ENCODE results near the gene EFTUD2. TPM values are rescaled to one million over a fixed set of nuclear protein-coding genes. Genes with fewer than 3 reads are reported as not detected.

Gene EFTUD2
- total and polyA plus RNA-seq, 2 of the 8 experiments (the other 6 are each of a cell fraction or from before 2014, with no cell fraction given) = 118 to 195 TPM

DNA sequence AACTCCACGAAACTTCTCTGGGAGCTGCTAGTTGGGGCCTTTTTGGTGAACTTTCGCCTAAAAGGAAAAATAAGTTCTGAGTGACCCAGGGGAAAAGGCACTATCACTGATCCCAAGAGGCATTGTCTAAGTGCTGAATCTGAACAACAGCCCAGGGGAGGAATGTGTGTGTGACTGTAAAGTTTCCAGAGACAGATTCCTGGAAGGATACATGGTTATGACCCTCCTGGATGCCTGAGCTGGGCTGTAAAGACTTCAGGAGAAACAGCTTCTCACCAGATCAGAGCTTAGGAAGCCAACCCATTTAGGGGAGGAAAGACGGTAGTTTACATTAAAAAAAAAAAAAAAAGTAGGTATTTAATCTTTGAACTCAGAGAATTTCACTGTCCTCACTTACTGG, 31.4 kb downstream of the EFTUD2 start (continued):
- TF ChIP-seq, protein P1, sequence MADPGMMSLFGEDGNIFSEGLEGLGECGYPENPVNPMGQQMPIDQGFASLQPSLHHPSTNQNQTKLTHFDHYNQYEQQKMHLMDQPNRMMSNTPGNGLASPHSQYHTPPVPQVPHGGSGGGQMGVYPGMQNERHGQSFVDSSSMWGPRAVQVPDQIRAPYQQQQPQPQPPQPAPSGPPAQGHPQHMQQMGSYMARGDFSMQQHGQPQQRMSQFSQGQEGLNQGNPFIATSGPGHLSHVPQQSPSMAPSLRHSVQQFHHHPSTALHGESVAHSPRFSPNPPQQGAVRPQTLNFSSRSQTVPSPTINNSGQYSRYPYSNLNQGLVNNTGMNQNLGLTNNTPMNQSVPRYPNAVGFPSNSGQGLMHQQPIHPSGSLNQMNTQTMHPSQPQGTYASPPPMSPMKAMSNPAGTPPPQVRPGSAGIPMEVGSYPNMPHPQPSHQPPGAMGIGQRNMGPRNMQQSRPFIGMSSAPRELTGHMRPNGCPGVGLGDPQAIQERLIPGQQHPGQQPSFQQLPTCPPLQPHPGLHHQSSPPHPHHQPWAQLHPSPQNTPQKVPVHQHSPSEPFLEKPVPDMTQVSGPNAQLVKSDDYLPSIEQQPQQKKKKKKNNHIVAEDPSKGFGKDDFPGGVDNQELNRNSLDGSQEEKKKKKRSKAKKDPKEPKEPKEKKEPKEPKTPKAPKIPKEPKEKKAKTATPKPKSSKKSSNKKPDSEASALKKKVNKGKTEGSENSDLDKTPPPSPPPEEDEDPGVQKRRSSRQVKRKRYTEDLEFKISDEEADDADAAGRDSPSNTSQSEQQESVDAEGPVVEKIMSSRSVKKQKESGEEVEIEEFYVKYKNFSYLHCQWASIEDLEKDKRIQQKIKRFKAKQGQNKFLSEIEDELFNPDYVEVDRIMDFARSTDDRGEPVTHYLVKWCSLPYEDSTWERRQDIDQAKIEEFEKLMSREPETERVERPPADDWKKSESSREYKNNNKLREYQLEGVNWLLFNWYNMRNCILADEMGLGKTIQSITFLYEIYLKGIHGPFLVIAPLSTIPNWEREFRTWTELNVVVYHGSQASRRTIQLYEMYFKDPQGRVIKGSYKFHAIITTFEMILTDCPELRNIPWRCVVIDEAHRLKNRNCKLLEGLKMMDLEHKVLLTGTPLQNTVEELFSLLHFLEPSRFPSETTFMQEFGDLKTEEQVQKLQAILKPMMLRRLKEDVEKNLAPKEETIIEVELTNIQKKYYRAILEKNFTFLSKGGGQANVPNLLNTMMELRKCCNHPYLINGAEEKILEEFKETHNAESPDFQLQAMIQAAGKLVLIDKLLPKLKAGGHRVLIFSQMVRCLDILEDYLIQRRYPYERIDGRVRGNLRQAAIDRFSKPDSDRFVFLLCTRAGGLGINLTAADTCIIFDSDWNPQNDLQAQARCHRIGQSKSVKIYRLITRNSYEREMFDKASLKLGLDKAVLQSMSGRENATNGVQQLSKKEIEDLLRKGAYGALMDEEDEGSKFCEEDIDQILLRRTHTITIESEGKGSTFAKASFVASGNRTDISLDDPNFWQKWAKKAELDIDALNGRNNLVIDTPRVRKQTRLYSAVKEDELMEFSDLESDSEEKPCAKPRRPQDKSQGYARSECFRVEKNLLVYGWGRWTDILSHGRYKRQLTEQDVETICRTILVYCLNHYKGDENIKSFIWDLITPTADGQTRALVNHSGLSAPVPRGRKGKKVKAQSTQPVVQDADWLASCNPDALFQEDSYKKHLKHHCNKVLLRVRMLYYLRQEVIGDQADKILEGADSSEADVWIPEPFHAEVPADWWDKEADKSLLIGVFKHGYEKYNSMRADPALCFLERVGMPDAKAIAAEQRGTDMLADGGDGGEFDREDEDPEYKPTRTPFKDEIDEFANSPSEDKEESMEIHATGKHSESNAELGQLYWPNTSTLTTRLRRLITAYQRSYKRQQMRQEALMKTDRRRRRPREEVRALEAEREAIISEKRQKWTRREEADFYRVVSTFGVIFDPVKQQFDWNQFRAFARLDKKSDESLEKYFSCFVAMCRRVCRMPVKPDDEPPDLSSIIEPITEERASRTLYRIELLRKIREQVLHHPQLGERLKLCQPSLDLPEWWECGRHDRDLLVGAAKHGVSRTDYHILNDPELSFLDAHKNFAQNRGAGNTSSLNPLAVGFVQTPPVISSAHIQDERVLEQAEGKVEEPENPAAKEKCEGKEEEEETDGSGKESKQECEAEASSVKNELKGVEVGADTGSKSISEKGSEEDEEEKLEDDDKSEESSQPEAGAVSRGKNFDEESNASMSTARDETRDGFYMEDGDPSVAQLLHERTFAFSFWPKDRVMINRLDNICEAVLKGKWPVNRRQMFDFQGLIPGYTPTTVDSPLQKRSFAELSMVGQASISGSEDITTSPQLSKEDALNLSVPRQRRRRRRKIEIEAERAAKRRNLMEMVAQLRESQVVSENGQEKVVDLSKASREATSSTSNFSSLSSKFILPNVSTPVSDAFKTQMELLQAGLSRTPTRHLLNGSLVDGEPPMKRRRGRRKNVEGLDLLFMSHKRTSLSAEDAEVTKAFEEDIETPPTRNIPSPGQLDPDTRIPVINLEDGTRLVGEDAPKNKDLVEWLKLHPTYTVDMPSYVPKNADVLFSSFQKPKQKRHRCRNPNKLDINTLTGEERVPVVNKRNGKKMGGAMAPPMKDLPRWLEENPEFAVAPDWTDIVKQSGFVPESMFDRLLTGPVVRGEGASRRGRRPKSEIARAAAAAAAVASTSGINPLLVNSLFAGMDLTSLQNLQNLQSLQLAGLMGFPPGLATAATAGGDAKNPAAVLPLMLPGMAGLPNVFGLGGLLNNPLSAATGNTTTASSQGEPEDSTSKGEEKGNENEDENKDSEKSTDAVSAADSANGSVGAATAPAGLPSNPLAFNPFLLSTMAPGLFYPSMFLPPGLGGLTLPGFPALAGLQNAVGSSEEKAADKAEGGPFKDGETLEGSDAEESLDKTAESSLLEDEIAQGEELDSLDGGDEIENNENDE (IDR thresholded peaks at IDR 0.05; ENCODE audit: insufficient replicate concordance, low read length) = no peak
- TF ChIP-seq YY1 (IDR thresholded peaks at IDR 0.05; ENCODE audit: low read depth, low read length) (no peak), GTF2F1 (IDR thresholded peaks at IDR 0.05; ENCODE audit: borderline replicate concordance, low read depth, low read length) (no peak), JUND (IDR thresholded peaks at IDR 0.05; ENCODE audit: low read length) (no peak)
